Fibroblast of lung (primary cell): ENCODE measurements around the gene DNAH14. TPM values are rescaled to one million over a fixed set of nuclear protein-coding genes. Genes with fewer than 3 reads are reported as not detected.

Experiments
- DNase-seq, 2 donors: peaks; one replicate each; pipeline versions ENCODE4 v3.0.0 to v3.0.0-alpha.2; 2010; ENCODE audit warnings: low read depth in 2 of 2
- H2AFZ ChIP-seq: 2 replicates; pipeline ENCODE4 v1.5.1; 2012; ENCODE audit warnings: low read length, control low read depth, inconsistent platforms
- H3K27ac ChIP-seq: 2 replicates; pipeline ENCODE4 v1.5.1; 2011; ENCODE audit warnings: low read length, control low read depth; ENCODE audit not compliant: insufficient read depth
- H3K27me3 ChIP-seq: 2 replicates; pipeline ENCODE4 v1.5.1; 2011; ENCODE audit warnings: mild to moderate bottlenecking, low read length; ENCODE audit not compliant: control insufficient read depth, insufficient read depth
- H3K36me3 ChIP-seq: 2 replicates; pipeline ENCODE4 v1.5.1; 2011; ENCODE audit warnings: low read length; ENCODE audit not compliant: control insufficient read depth, insufficient read depth
- H3K4me1 ChIP-seq: 2 replicates; pipeline ENCODE4 v1.5.1; 2011; ENCODE audit warnings: low read length; ENCODE audit not compliant: control insufficient read depth, insufficient read depth; ENCODE audit errors: extremely low read depth
- H3K4me2 ChIP-seq: 2 replicates; pipeline ENCODE4 v1.5.1; 2011; ENCODE audit warnings: low read length, control low read depth; ENCODE audit not compliant: insufficient read depth; ENCODE audit errors: extremely low read depth
- H3K4me3 ChIP-seq, 4 experiments: fragments of 200-600 bp in 1 of 4; sonication (generic) in 1 of 4; replicated peaks in 1 of 4; 2 replicates each; pipeline ENCODE4 v1.5.1; 2011 to 2016; ENCODE audit warnings: low read length in 4 of 4, low read depth in 3 of 4, mild to moderate bottlenecking in 3 of 4, control low read depth in 2 of 4, inconsistent platforms in 1 of 4, mixed read lengths in 1 of 4; ENCODE audit not compliant: insufficient read depth in 1 of 4; ENCODE audit errors: control extremely low read depth in 1 of 4
- H3K79me2 ChIP-seq: 2 replicates; pipeline ENCODE4 v1.5.1; 2012; ENCODE audit warnings: mild to moderate bottlenecking, low read length, inconsistent platforms; ENCODE audit not compliant: control insufficient read depth, insufficient read depth
- H3K9ac ChIP-seq: 2 replicates; pipeline ENCODE4 v1.5.1; 2011; ENCODE audit warnings: mild to moderate bottlenecking, low read length, control low read depth; ENCODE audit not compliant: insufficient read depth
- H3K9me3 ChIP-seq: 2 replicates; pipeline ENCODE4 v1.5.1; 2012; ENCODE audit warnings: low read depth, low read length; ENCODE audit not compliant: control insufficient read depth, insufficient read depth
- H4K20me1 ChIP-seq: 2 replicates; pipeline ENCODE4 v1.5.1; 2011; ENCODE audit warnings: low read length; ENCODE audit not compliant: control insufficient read depth, insufficient read depth; ENCODE audit errors: extremely low read depth
- EZH2 ChIP-seq: IDR thresholded peaks from 2 replicates; pipeline ENCODE4 v1.5.1; 2012; ENCODE audit warnings: low read length, control low read depth, mild to moderate bottlenecking; ENCODE audit errors: missing control alignments
- polyA plus RNA-seq, 2 donors: library from polyadenylated mRNA; depleted of rRNA in 1 of 2; stranded (reverse) in 1 of 2; unstranded in 1 of 2; fragments of >200 nt; gene quantifications; 2 replicates each; pipeline ENCODE4 v1.2.1, GENCODE V29; 2011 to 2012; ENCODE audit warnings: missing spikeins in 1 of 2
- total RNA-seq: library from RNA; depleted of rRNA; stranded (reverse); fragments of >200 nt; gene quantifications from 2 replicates; pipeline ENCODE4 v1.2.1, GENCODE V29; 2014
- TF ChIP-seq, protein P1 (sequence below), 2 donors: IDR thresholded peaks in 1 of 2; conservative IDR thresholded peaks in 1 of 2; 1 replicate in 1 of 2; 2 replicates in 1 of 2; pipeline ENCODE4 v1.5.1; 2011 to 2012; ENCODE audit warnings: low read length in 2 of 2, control low read depth in 1 of 2, inconsistent platforms in 1 of 2, low read depth in 1 of 2, mild to moderate bottlenecking in 1 of 2

Gene DNAH14
- total and polyA plus RNA-seq, 2 donors (not counting 1 experiment from before 2014, with no cell fraction given): 5.4 to 19.7 TPM

DNA sequence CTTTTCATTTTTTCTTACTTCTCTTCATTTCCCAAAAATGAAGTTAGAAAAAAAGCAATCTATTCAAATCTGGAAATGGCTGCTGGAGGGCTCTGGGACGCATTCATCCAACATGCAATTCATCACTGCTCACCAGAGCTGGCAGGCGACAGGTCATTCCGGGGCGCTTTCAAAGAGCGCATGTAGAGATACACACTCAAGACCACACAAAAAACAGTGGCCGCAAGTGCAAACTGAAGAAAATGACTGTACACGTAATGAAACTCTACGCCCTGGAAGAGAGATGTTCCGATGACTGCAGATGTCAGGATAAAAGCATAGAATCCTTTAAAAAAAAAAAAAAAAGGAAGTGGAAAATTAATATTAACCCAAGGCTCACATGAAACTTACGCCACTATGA is 482.8 kb downstream of the DNAH14 start:
- Histone ChIP-seq H3K36me3 (peaks cover 10% of the 10 kb centered on the region), H2AFZ (no peak overlapping the region)

DNA sequence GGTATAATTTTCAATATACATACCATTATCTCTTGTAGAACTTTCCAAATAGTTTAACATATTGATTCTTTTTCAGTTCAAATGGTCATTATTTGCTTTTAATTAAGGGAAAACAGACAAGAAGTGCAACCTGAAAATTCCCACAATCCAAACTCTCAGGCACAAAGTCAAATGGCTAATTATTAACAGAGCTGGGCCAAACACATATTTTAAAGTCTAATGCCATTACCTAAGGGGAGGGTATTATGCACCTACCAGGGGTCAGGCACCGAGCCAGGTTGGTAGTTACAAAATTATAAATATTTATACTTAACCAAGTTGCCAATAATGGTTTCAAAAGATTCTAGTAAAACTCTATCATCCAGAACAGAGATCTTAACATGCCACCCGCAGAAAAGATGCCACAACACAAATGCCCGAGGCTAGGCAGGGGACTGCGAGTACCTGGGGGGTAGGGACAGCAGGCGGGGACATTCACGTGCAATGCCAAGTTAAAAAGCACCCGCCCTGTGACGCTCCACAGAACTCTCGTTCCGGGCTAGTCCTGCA is 483.4 kb downstream of the DNAH14 start:
- H3K4me2 ChIP-seq: no peak overlapping the region
- H2AFZ ChIP-seq: no peak overlapping the region
- no peak overlapping the region for H3K9ac ChIP-seq
- TF ChIP-seq EZH2: no peak
- TF ChIP-seq, protein P1, sequence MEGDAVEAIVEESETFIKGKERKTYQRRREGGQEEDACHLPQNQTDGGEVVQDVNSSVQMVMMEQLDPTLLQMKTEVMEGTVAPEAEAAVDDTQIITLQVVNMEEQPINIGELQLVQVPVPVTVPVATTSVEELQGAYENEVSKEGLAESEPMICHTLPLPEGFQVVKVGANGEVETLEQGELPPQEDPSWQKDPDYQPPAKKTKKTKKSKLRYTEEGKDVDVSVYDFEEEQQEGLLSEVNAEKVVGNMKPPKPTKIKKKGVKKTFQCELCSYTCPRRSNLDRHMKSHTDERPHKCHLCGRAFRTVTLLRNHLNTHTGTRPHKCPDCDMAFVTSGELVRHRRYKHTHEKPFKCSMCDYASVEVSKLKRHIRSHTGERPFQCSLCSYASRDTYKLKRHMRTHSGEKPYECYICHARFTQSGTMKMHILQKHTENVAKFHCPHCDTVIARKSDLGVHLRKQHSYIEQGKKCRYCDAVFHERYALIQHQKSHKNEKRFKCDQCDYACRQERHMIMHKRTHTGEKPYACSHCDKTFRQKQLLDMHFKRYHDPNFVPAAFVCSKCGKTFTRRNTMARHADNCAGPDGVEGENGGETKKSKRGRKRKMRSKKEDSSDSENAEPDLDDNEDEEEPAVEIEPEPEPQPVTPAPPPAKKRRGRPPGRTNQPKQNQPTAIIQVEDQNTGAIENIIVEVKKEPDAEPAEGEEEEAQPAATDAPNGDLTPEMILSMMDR (conservative IDR thresholded peaks at IDR 0.05 in 1 of 2, IDR thresholded peaks at IDR 0.05 in 1 of 2; ENCODE audit: low read depth in 1 of 2, low read length in 2 of 2): no peak
- no peaks in the 10 kb centered on the region for H3K27me3 ChIP-seq
- no peak overlapping the region for H3K27ac ChIP-seq
- no peaks in the 10 kb centered on the region for H3K4me1 ChIP-seq
- no peak overlapping the region for H3K4me3 ChIP-seq
- peaks cover 10% of the 10 kb centered on the region for H3K36me3 ChIP-seq
- H3K9me3 ChIP-seq: no peaks in the 10 kb centered on the region
- no peaks in the 10 kb centered on the region for H4K20me1 ChIP-seq
- H3K79me2 ChIP-seq: peaks cover 2% of the 10 kb centered on the region
- no peak for DNase-seq

More for the DNA sequence above, 482.8 kb downstream of the DNAH14 start:
- no peak overlapping the region for H3K27ac ChIP-seq
- H3K9ac ChIP-seq: no peak overlapping the region
- DNase-seq: no peak
- no peak overlapping the region for H3K4me3 ChIP-seq
- no peaks in the 10 kb centered on the region for H4K20me1 ChIP-seq
- no peak overlapping the region for H3K4me2 ChIP-seq
- TF ChIP-seq, protein P1 (conservative IDR thresholded peaks at IDR 0.05 in 1 of 2, IDR thresholded peaks at IDR 0.05 in 1 of 2; ENCODE audit: low read depth in 1 of 2, low read length in 2 of 2): no peak
- TF ChIP-seq EZH2: no peak
- no peaks in the 10 kb centered on the region for H3K27me3 ChIP-seq
- H3K4me1 ChIP-seq: no peaks in the 10 kb centered on the region
- peaks cover 2% of the 10 kb centered on the region for H3K79me2 ChIP-seq
- H3K9me3 ChIP-seq: no peaks in the 10 kb centered on the region

DNA sequence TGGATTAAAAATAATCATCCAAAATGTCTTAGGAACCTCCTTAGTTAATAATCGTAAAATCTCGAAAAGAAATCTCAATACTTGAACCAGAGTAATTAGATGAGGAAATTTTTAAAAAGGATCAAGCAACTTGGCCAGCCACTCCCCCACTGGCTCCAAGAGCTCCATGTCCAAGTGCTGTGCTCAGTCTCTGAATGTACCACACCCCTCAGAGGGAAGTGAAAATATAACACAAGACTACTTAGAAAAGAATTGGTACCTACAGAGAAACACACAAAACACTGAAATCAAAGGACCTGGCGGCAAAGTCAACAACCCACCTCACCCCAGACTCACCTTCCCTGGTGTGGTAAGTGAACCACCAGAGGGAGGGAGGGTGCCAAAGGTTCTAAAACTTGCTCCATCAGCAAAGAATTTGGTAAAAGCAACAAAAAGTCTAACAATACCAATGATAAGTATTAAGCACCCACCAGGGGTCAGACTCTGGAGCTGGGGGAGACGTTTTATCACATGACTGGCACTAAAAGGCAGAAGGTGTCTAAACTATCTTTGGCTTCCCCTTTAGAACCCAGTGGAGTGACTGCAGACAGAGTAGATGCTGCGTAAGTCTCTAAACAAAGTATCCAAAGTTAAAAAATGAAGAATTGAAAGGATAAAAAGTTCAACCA is 484.4 kb downstream of the DNAH14 start:
- no peaks in the 10 kb centered on the region for H4K20me1 ChIP-seq
- H3K27me3 ChIP-seq: no peaks in the 10 kb centered on the region
- peaks cover 8% of the 10 kb centered on the region for H3K36me3 ChIP-seq
- no peak overlapping the region for H3K9ac ChIP-seq
- H3K4me3 ChIP-seq: no peak overlapping the region
- no peak overlapping the region for H3K4me2 ChIP-seq
- H3K27ac ChIP-seq: no peak overlapping the region
- H2AFZ ChIP-seq: no peak overlapping the region
- no peaks in the 10 kb centered on the region for H3K9me3 ChIP-seq
- TF ChIP-seq, protein P1 (conservative IDR thresholded peaks at IDR 0.05 in 1 of 2, IDR thresholded peaks at IDR 0.05 in 1 of 2; ENCODE audit: low read depth in 1 of 2, low read length in 2 of 2): no peak
- TF ChIP-seq EZH2: no peak
- H3K4me1 ChIP-seq: no peaks in the 10 kb centered on the region
- no peak for DNase-seq
- H3K79me2 ChIP-seq: peaks cover 2% of the 10 kb centered on the region
